Stimulated activated CD4-positive, alpha-beta T cell treated with anti-CD3 and anti-CD28 coated beads, Interleukin-12 subunit alpha, Interleukin-12 subunit beta, amount 100 ng/mL, for 48 hours (primary cell): ENCODE data around the gene KRT13.

Source experiments
- DNase-seq, 3 donors: peaks; one replicate each; pipeline ENCODE4 v3.0.0-alpha.2; 2020; ENCODE audit warnings: low read depth in 2 of 3, low spot score in 1 of 3

KRT13 gene

DNA sequence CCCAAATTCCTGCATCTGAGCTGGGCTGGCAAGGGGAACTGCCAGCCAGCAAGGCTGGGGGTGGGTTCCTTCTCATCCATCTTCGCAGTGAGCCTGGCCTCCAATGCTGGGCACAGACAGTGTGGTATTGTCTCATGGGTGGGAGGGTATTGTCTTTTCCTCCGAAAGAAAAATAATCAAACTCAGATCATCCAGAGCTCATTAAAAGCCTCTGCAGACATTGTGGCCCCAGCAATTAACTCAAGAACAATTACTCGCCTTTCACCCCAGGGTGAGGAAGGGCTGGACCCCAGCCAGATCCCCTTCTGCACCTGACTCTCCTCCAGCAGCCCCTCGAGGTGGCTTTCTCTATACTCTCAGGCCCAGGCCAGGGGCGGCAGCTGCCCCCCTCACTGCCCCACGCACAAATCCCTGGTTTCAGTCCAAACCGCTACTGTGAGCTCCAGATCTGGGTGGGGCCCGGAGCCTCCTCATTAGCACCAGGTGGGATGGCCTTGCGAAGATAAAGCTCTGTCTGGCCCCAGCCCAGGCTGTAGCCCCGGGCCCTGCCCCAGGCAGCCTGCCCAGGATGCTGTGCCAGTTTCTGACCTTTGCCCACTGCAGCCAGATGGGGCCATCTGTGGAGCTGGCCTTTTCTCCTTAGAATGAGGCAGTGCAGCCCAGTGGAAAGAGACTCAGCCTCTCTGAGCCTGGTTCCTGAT, 15.6 kb upstream of the KRT13 start:
- DNase-seq: no peak

DNA sequence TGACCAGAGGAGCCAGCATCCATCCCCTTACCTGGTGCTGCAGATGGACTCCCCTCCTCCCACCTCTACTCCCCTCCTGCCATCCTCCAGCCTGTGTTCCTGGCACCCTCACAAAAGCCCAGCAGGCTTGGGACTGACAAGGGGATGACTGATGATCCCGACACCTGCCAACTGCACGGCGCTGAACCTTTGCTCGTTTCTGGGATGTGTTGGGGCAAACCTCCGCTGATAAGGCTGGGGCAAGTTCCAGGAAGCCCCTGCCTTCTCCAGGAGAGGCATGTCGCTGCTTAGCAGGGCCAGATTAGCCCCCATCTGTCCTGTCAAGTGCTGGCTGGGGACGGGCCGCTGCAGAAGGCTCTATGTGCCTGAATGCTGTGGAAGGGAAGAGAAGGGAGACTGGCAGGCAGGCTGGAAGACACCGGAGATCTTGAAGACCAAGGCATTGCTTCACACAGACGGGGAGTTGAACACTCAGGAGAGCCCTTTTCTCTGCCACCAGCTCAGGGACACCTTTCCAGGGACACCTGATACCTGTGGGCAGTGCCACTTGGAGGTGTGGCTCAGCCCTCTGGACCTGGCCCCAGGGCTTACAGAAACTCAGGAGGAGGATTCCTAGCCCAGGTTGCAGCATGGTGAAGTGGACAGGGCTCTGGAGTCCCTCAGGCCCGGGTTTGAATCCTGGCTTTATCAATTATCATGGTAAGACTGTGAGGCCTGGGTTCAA, 14.3 kb upstream of the KRT13 start:
- DNase-seq: no peak

DNA sequence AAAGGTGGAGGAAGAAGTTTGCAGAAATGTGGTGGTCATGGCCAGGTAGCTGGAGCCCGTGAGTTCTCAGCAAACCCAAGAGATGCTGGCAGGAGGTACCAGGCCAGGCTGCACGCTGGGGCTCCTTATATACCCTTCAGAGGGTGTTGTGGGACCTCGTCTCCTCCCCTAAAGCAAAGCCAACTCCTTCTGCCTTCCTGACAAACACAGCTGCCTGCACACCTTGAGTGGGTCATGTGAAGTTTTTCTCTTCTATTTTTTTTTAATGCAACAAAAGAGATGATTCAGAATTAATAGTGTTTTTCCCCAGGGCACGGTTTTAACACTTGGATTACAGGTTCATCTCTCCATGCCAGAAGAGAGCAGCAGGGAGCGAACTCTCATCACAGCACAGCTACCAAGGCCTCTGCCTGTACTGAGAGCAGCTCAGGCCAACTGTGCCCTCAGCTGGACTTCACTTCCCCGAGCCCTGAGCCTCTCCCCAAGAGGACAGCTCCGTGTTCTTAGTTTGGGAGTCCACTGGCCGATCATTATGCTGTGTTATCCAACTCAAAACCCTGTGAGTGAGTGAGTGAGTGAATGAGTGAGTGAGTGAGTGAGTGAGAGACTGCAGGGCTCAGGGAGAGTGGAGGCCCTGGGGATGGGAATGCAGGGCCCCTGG, 13.5 kb upstream of the KRT13 start, which contains the start of gene KRT15:
Gene KRT15 (minus strand): TSS at position 102 of the 661 bp plus-strand sequence. CDS start 63 bp downstream, at position 39.
- no peak for DNase-seq

DNA sequence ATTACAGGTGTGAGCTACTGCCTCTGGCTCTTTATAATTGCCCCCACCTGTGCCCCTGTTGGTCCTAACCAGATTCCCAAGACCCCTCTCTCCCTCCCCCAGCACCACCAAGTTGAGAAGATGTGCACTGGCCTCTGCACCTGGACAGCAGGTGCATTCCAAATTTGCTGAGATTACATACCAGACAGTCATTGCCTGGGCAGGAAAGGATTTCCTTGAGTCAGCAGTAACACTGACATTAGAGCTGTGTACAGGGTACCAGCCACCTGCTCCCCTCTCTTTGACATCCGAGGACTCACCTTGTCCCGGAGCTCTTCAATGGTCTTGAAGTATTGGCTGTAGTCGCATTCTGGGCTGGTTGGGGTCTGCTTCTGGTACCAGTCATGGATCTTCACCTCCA, 12.6 kb upstream of the KRT13 start:
- DNase-seq: no peak

DNA sequence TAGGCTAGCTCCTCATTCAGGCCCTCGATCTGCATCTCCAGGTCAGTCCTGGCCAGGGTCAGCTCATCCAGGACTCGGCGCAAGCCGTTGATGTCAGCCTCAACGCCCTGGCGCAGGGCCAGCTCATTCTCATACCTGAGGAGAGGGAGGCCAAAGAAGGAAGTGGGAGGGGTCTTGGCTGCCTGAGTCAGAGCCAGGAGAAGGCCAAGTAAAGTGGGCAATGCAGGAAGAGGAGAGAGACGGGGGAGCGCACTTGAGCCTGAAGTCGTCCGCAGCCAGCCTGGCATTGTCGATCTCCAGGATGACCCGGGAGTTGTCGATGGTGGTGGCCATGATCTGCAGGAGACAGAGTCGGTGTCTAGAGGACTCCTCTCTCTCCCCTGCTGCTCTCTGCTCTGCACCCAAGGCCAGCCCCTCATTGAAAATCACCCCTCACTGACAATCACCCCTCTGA, 11.4 kb upstream of the KRT13 start:
- no peak for DNase-seq

DNA sequence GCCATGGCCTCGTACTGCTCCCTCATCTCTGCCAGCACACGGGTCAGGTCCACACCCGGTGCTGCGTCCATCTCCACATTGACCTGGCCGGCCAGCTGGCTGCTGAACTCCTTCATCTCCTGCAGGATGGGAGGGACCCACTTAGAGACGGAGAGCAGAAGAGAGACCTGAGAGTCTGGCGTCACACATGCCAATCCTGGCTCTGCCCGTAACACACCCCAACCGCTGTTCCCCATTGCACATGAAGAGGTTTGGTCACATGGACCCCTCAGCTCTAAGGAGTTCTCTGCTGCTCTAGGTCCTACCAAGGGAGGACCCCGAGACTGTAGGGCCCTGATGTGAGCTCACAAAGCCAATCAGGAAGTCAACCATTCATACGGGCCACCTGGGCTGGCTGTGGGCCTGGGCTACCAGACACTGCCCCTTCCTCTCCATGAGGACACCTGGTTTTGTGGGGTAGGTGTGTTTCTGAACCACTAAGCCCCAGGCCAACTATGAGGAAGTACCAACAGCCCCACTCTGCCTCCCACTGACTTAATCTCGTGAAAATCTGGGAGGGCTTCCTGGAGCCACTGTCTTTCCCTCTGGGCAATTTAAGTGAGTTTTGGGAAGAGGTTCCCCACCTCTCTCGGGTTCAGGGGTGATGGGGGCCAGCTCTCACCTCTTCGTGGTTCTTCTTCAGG, 10.9 kb upstream of the KRT13 start:
- no peak for DNase-seq

DNA sequence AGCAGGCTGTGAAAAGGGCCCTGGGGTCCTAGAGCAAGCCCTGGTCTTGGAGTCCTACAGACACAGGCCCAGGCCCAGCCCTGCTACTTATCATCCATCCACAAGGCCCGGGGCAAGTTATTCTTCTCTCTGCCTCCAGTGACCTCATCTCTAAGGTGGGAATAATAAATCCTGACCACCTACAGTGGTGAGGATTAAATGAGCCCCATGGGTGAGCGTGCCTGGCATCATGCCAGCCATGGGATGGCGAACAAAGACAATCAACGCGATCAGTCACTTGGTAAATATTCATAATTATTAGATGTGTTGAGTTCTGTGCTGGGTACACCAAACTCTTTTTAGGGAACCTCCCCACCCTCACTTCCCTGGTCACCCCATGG, 7.7 kb upstream of the KRT13 start:
- no peak for DNase-seq

DNA sequence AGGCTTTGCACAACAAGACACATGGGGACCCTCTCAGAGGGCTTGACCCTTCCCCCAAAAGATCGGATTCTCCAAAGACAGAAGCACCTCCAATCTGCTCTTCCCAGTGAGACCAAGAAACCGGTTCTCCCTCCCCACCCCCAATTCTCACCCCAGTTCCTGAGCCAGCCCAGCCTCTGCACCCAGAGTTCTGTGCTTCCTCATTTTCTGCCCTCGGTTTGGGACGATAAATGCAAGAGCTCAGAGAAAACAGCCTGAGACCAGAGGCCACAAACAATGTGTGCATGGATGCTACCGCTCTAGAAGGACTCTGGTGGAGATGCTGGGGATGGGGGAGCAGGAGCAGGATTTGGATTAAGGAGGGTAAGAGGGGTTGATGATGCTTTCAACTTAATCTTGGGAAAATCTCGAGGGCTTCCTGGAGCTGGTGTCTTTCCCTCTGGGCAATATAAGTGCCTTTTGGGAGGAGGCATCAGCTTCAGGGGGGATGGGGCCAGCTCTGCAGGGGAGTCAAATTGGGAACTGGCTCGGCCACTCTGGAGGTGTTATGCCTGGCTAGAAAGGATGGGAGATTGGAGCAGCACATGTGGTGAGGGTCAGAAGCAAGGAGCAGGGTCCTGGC, 7.2 kb upstream of the KRT13 start:
- no peak for DNase-seq

DNA sequence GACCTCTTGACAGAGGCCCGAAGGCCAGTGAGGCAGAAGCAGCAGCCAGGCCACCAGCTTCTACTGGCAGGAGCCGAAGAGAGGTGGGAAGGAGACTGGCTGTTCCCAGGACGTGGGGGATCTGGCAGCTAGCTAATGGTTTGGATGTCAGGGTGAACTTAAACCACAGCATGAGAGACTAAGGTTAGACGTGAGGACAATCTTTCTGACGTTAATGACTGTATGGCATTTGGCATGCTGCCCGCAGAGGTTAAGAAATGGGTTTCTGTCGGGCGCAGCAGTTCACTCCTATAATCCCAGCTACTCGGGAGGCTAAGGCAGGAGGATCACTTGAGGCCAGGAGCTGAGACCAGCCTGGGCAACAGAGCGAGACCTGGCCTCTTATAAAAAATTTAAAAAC, 6.3 kb upstream of the KRT13 start:
- DNase-seq: no peak

DNA sequence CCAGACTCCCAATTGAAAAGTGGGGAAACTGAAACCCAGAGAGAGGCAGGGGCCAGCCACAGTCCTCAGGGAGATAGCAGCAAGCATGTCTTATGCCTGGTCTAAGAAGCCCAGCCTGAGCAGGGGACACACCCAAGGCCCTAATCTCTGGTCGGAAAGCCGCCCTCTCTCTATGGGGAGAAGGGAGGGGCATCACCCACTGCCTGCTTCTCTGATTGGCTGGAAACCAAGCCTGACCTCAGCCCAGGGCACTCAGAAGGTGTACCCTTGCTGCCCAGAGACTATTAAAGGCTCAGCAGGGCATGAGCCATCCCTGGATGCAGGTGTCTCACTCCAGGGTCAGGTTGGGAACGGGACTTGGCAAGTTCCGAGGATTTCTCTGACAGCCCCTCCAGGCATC, 5.7 kb upstream of the KRT13 start:
- DNase-seq: no peak

DNA sequence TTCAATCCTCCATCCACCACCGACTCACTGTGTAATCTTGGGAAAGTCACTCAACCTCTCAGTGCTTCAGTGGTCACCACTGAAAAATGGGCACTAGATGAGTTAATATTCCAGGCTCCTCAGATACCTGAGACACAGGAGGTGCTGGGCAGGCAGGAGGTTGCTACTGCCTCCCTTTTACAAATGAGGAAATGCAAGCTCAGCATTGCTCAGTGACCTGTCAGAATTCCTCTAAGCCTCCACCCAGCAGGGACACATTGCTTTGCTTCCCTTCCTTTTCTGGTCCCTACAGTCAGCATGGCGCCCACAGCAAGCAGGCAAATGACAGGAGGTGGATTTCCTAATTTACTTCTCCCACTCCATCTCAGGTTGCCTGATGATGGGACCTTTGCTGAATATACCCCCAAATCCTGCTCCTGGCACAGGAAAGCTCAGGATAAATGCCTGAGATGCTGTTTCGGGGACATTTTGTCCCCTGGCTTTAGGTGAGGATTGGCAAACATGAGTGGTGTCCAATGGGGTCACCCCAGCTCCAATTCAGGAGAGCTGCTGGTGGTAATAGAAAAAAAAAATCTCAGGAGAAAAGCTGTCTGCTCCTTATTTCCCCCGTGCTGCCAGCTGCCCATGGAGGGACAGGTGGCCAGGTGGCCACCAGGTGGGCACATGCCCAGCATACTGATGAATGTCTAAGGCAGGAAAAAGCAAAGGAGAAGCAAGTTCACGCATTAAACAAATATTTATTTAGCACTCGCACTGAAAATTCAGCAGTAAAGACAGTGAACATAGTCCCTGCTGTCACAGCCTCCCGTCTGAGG, 5.0 kb upstream of the KRT13 start:
- DNase-seq: no peak

DNA sequence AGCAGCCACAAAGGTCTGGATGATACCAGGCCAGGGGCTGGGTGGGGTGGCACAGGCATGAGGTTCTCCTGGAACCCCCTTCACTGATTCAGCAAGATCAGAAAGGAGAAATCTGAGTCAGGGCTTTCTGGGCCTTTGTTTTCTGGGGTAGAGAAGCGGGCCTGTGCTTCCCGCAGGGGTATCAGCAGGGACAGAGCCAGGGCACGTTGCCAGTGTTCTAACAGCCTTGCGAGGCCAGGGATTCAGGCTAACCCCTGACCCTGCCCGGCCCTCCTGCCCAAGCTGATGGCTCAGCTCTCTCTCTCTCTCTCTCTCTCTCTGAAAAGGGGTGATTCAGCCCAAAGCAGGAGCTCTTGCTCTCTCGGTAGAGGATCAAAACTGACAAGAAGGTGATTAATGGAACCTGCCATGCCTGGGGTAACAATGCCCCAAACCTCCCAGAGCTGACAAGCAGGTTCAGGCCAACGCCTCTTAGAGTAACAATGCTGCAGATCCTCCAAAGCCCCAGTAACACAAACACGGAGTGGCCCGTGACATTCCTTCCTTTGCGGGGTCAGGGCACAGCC, 2.0 kb upstream of the KRT13 start:
- no peak for DNase-seq

DNA sequence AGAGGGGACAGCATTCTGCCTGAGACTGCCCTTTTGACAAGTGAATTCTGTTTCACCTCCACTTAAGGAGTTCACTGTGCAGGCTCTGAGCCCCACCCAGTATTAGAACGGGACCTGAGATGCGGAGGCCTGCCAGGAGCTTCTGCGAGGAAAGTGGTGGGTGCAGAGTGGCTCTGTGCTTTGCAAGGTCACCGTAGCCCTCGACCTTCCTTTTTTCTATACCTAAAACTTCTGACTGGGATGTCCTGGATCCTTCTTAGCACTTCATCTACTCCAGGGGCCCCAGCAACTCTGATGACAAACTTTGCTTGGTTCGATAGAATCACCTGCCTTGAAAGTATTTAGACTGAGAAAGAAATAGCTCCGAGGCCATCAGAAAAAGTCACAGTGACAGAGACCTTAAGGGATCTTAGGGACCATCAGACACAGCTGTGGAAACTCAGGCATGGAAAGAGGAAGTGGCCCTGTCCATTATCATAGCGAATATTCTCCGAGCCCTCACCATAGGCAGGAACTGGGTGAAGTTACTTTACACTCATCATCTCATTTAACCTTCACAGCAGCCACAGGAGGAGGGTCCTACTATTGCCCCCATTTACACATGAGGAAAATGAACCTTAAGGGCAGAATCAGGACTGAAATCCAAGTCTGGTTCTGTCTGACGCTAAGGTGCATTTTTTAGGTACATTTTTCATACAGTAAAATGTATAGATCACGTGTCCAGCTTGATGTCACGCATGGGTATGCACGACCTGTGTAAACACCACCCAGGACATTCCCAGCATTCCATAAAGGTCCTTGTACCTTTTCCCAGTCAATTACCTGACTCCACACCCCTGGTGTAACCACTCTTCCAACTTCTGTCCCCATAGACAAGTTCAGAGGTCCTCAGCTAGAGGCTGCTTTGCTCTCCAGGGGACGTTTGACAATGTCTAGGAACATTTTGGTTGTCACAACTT, 676 bp upstream of the KRT13 start:
- no peak for DNase-seq

DNA sequence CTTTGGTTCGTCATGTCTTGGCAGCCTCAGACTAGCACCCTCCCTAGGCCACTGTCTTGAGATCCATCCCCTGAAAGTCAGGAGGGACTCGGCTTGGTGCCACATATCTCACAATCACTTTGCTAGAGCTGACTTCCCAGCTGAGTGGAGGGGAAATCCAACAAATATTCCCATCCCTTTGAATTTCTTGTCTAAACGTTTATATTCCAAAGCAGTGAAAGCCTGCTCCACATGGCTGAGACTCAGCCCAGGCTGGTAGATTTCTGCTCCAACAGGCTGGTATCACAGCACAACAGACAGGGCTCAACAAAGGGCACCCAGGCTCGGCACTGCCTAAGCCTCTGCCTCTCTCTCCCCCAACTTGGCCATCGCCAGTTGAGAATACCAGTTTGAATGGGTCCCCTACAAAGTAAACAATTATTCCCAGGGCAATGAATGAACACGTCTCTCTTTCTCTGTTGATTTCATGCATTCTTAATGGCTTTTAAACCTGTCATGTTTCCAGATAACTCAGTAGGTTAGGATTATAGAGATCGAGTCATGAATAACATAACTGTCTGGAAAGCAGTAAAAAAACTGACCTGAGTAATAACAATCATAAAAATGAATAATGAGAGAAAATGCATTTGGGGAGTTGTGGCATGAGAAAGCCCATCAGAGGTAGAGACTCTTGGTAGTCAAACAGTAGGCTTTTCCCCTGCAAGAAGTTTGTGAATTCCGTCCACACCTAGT, 1.0 kb downstream of the KRT13 start:
- DNase-seq: no peak

DNA sequence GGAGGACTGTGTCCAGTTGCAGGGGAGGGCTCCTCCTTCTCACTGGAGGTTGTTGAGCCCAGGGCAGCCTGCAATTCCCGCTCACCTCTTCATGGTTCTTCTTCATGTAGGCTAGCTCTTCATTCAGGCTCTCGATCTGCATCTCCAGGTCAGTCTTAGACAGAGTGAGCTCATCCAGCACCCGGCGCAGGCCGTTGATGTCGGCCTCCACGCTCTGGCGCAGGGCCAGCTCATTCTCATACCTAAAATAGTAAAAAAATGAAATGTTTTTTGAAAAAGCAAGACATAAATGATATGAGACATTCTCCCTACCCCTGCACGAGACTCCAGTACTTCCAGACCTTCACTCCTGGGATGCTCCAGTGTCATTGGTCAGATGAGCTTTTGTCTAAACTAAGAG, 2.2 kb downstream of the KRT13 start:
- no peak for DNase-seq

DNA sequence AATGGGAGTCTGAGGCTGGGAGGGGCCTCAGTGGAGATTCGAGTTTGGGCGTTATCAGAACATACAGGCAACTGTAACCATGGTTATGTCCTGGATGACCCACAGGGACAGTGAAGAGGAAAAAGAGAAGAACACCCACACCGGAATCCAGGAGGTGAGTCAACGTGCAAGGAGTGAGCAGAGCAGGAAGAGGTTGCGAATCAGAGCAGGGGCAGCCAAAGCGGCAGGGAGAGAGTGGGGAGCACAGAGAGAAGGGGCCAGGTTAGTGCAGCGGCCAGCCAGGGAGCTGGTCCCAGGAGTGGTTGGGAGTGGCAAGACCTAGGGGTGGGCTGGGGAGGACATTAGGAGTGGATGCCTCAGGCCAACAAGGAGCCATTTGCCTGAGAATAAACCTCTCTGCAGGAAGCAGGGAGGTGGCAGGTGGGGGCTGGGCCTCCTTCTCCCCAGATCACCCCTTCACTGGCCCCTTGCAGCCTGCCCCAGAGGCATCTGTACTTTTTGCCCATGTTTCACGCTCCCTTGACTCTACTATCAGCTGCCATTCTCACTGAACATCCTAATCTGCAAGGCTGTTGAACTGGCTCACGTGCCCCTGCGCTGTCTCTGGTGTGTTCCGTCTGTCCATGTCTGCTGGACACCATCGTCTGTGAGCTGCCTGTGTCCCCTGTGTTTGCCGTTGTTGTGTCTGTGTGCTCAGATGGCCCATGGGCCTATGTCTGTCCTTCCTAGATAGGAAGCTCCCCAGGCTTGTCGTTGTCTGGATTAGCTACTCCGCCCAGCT, 5.1 kb downstream of the KRT13 start:
- DNase-seq: no peak

DNA sequence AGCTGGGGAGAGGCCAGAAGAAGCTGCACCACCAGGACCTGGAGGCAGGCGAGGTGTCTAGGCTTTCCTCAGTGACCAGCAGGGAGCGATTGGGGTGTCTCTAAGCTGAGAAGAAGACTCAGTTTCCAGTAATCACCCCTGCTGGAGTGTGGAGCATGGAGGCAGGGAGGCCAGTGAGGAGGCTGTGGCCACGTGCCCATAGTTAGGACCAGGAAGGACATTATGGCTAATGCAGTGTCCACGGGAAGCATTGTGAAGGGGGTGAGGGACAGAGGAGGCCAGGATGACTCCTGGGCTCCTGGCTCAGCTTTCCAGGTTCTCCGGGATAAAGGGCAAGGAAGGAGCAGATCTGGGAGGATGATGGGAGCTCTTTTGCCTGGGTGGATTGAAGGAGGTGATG, 5.7 kb downstream of the KRT13 start:
- DNase-seq: no peak
